Erythroblast (primary cell): Measurements from ENCODE around the gene CACNA2D1.

ENCODE experiments used
- GATA1 ChIP-seq: IDR thresholded peaks from 2 replicates; pipeline ENCODE4 v1.6.1; 2011; ENCODE audit warnings: low read depth, mild to moderate bottlenecking, control low read depth, low read length, moderate library complexity
- POLR2A ChIP-seq: IDR thresholded peaks from 2 replicates; pipeline ENCODE4 v1.6.1; 2011; ENCODE audit warnings: mild to moderate bottlenecking, low read length

GRCh38 chr7:82114237-82114636 lies 329.3 kb downstream of the CACNA2D1 start:
- TF ChIP-seq POLR2A: no peak
- TF ChIP-seq GATA1: no peak
